Daoy (cell line): ENCODE data around the gene LIMS1. TPM values are rescaled to one million over a fixed set of nuclear protein-coding genes. Genes with fewer than 3 reads are reported as not detected.
"Not testable (repeated sequence)": the region's sequence is repeated elsewhere in the genome, so short reads cannot be mapped to it uniquely, and the experiment has no call there.

Source experiments
- DNase-seq: peaks from one replicate; pipeline ENCODE4 v3.0.0-alpha.2; 2015; ENCODE audit warnings: low read depth
- total RNA-seq: library from RNA; depleted of rRNA; stranded (reverse); fragments of >200 nt; shearing (Covaris generic); gene quantifications from 2 replicates; pipeline ENCODE4 v1.2.3, GENCODE V29; 2014

The LIMS1 gene
- total RNA-seq, 1 experiment from 2014 or later = 99.2 TPM

DNA sequence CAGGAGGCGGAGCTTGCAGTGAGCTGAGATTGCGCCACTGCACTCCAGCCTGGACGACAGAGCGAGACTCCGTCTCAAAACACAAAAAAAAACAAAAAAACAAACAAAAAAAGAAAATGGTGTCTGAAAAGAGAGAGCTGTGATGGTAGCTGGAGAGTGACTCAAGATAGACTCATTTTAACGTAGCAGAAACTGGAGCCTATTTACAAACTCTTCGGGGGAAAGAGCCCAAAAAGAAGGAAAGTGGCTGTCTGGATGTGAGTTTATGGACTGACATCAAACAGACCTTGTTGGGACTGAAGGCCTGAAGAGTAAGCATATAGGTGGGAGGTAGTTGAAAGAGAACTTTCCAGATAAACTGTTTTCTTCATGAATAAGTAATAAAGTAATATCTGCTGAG is 51.8 kb downstream of the LIMS1 start:
- DNase-seq = no peak

GRCh38 chr2:108586631-108587030 is 52.4 kb downstream of the LIMS1 start:
- DNase-seq = no peak

DNA sequence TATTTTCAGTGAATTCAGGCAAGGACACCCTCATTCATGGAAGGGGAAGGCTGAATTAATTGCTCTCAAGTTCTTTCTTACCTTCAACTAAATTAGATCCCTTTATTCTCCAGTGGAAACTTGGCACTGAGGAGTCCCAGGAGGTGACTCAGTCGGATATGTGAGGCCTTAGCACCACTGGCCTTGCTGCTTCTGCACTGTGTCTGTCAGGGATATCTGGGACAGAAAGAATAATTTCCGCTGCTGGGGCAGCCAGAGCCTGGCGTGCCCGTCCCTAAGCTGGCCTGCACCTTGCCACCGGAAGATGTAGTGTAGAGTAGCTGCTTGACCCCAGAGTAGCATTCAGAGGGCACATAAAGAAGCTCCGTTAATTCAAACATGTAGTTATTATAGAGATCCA is 53.4 kb downstream of the LIMS1 start:
- peak; percentile 86 for DNase-seq

GRCh38 chr2:108588070-108588668 is 53.9 kb downstream of the LIMS1 start:
- no peak for DNase-seq

- DNase-seq = no peak
Measured at GRCh38 chr2:108589372-108589771, 55.1 kb downstream of the LIMS1 start.

DNA sequence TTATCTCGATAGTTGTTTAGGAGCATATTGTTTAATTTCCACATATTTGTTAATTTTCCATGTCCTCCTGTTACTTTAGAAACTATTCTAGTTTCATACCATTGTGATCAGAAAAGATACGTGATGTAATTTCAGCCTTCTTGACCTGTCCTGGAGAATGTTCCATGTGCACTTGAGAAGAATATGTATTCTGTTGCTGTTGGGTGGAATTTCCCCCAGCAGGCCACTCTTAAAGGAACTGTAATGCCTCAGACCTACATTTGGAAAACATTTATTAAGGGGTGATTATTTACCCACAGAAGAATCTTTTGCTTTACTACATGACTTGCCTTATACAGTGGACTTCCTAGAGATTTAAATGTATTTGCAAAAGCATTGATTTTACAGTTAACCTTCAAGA is 55.5 kb downstream of the LIMS1 start:
- no peak for DNase-seq

GRCh38 chr2:108591163-108591562 is 56.9 kb downstream of the LIMS1 start:
- no peak for DNase-seq

GRCh38 chr2:108593547-108594098 is 59.4 kb downstream of the LIMS1 start:
- peak; percentile 84 for DNase-seq

DNA sequence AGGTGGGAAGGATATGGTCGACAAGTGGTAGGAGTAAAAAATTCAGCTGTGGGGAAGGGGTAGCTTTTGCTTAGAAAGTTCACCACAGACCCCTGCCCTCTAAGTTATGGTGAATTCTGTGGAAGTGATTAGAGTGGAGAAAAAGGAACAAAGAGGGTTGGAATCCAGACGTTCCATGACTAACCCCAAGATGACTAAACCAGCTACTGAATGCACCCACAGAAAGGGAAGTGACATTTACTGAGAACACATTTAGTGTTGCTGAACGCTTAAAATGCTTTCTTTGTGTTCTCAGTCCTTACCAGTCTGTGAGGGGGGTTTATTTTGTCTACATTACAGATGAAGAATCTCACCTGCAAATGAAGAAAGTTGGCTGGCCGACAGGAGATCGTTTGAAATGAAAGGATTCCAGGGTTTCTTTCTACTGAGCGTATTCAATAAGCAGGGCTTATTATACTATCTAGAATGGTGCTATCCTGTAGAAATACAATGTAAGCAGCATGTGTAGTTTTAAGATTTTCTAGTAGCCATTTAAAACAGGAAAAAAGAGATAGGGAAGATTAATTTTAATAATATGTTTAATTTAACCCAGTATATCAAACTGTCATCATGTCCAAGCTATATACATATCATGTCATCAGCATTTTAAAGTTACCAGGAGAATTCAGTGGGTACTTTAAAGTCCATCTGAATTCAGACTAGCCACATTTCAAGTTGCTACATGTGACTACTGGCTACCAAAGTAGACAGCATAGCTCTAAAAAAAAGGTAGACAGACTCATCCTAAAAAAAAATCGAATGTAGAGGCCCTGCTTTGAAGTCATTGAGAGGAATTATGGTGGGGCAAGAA is 60.1 kb downstream of the LIMS1 start:
- peak; percentile 91 for DNase-seq

- DNase-seq = peak; percentile 98
Measured at GRCh38 chr2:108594982-108595464, 60.8 kb downstream of the LIMS1 start.

GRCh38 chr2:108595771-108596170 is 61.5 kb downstream of the LIMS1 start:
- DNase-seq = peak; percentile 69

DNA sequence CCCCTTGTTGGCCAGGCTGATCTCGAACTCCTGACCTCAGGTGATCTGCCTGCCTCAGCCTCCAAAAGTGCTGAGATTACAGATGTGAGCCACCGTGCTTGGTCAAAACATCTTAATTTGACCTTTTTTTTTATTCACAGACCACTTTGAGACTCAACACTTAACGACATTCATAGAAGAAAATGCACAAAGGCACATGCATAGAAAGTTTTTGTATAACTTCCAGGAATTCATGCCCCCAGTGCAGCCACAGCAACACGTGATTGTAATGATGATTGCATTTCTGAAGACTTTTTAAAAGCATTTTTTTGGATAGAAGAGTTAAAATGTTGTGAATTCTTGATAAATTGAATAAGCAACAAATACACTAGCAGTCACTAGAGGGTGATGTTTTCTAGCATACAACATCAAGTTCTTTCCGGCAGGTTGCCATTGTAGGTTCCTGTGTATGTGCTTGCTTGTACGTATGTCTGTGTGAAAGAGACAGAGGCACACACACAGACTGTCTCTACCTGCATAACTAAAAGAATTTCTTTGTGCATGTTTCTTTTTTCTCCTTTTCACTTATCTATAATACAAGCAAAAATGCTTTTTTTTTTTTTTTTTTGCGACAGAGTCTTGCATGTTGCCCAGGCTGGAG is 63.0 kb downstream of the LIMS1 start:
- peak; percentile 46 for DNase-seq

GRCh38 chr2:108601199-108601598 is 66.9 kb downstream of the LIMS1 start:
- not testable (repeated sequence) for DNase-seq

- no peak for DNase-seq
Measured at GRCh38 chr2:108602422-108602821, 68.2 kb downstream of the LIMS1 start.

DNA sequence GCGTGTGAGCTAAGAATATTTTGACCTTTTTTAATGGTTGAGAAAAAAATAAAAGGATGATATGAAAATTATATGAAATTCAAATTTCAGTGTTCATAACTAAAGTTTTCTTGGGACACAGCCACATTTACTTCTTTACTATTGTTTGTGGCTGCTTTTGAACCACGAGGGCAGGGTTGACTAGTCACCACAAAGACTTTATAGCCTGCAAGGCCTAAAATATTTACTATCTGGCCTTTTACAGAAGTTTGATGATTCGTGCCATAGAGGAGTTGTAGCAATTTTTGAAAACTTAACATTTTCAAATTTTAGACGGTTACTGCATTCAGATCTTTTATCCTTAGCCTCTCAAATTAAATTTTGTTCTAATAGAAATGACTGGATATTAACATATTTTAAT is 69.9 kb downstream of the LIMS1 start:
- DNase-seq = no peak

- DNase-seq = no peak
Measured at GRCh38 chr2:108605947-108606346, 71.7 kb downstream of the LIMS1 start.

- DNase-seq = peak; percentile 43
Measured at GRCh38 chr2:108607706-108608301, 73.5 kb downstream of the LIMS1 start.

GRCh38 chr2:108611021-108611420 is 76.8 kb downstream of the LIMS1 start:
- no peak for DNase-seq

GRCh38 chr2:108612153-108612513 is 77.9 kb downstream of the LIMS1 start:
- DNase-seq = no peak

- DNase-seq = no peak
Measured at GRCh38 chr2:108612514-108613183, 78.4 kb downstream of the LIMS1 start.

GRCh38 chr2:108613261-108614042 is 79.2 kb downstream of the LIMS1 start:
- DNase-seq = no peak
